COR-L47 (cell line): ENCODE results near the gene NUMB.
A peak's percentile ranks its signal among the peaks of the same experiment; 100 is the strongest.
"Not testable (repeated sequence)": the region's sequence is repeated elsewhere in the genome, so short reads cannot be mapped to it uniquely, and the experiment has no call there.

Experiments
- DNase-seq: peaks from one replicate; lab custom pipeline; 2025; lab: John Stamatoyannopoulos, UW

NUMB gene

GRCh38 chr14:73359445-73359844, 98.9 kb downstream of the NUMB start:
- no peak for DNase-seq

- DNase-seq, result no peak
These were observed 100.2 kb downstream of the NUMB start for GRCh38 chr14:73358187-73358586.

- DNase-seq, result not testable (repeated sequence)
These were observed 109.3 kb downstream of the NUMB start for GRCh38 chr14:73349091-73349490.

- no peak for DNase-seq
These were observed 114.0 kb downstream of the NUMB start for GRCh38 chr14:73344319-73344718.

GRCh38 chr14:73342670-73343069, 115.7 kb downstream of the NUMB start:
- no peak for DNase-seq

GRCh38 chr14:73339846-73340595, 118.3 kb downstream of the NUMB start:
- DNase-seq, result no peak

GRCh38 chr14:73339206-73339605, 119.1 kb downstream of the NUMB start:
- DNase-seq, result no peak

- no peak for DNase-seq
These were observed 119.8 kb downstream of the NUMB start for GRCh38 chr14:73338551-73338950.

GRCh38 chr14:73333031-73333430, 125.3 kb downstream of the NUMB start:
- no peak for DNase-seq

- no peak for DNase-seq
These were observed 132.6 kb downstream of the NUMB start for GRCh38 chr14:73325630-73326299.

- DNase-seq, result no peak
These were observed 133.3 kb downstream of the NUMB start for GRCh38 chr14:73325063-73325462.

GRCh38 chr14:73324533-73324932, 133.8 kb downstream of the NUMB start:
- DNase-seq, result no peak

GRCh38 chr14:73323896-73324399, 134.4 kb downstream of the NUMB start:
- DNase-seq, result no peak

- DNase-seq, result no peak
These were observed 145.2 kb downstream of the NUMB start for GRCh38 chr14:73313151-73313550.

GRCh38 chr14:73312687-73313086, 145.7 kb downstream of the NUMB start:
- no peak for DNase-seq

- DNase-seq, result no peak
These were observed 146.7 kb downstream of the NUMB start for GRCh38 chr14:73311708-73312030.

- DNase-seq, result not testable (repeated sequence)
These were observed 149.1 kb downstream of the NUMB start for GRCh38 chr14:73309207-73309606.

- no peak for DNase-seq
These were observed 151.1 kb downstream of the NUMB start for GRCh38 chr14:73307261-73307660.

GRCh38 chr14:73305499-73305898, 152.8 kb downstream of the NUMB start:
- DNase-seq, result no peak

- DNase-seq, result peak; percentile 51
These were observed 163.0 kb downstream of the NUMB start for GRCh38 chr14:73295198-73295796.

- no peak for DNase-seq
These were observed 164.3 kb downstream of the NUMB start for GRCh38 chr14:73293782-73294781.

- DNase-seq, result no peak
These were observed 168.1 kb downstream of the NUMB start for GRCh38 chr14:73290279-73290678.
